Neural progenitor cell (in vitro differentiated cells): ENCODE results near the gene RTN4RL1.

Source experiments
- EZH2phosphoT487 ChIP-seq: fragments of 200-600 bp; sonication (generic); IDR thresholded peaks from 2 replicates; pipeline ENCODE4 v1.6.1; 2017; ENCODE audit warnings: antibody characterized with exemption
- TF ChIP-seq, protein P1 (sequence below): fragments of 200-600 bp; sonication (generic); IDR thresholded peaks from 2 replicates; pipeline ENCODE4 v1.5.1; 2017; ENCODE audit warnings: antibody characterized with exemption, mild to moderate bottlenecking

DNA sequence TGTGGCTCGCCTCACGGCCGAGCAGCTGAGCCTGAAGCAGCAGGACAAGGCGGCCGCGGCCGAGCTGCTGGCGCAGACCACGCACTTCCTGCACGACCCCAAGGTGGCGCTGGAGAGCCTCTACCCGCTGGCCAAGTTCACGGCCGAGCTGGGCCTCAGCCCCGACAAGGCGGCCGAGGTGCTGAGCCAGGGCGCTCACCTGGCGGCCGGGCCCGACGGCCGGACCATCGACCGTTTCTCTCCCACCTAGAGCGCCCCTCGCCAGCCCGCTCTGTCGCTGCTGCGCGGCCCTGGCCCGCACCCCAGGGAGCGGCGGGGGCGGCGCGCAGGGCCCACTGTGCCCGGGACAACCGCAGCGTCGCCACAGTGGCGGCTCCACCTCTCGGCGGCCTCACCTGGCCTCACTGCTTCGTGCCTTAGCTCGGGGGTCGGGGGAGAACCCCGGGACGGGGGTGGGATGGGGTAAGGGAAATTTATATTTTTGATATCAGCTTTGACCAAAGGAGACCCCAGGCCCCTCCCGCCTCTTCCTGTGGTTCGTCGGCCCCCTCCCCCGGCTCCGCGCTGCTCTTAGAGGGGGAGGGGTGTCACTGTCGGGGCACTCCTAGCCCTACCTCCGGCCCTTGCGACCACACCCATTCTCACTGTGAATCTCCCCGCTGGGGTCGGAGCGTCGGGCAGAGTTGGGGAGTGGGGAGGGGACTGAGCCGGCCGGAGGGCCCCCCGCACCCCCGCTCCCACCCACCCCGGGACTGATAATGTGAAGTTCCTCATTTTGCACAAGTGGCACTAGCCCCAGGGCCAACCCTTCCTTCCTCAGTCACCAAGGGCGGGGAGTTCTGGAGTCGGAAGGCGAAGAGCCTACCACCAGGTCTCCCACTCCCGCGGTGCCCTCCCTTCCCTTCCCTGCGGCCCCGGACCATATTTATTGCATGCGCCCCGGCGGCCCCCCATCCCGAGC is 33.7 kb upstream of the RTN4RL1 start:
- TF ChIP-seq, protein P1, sequence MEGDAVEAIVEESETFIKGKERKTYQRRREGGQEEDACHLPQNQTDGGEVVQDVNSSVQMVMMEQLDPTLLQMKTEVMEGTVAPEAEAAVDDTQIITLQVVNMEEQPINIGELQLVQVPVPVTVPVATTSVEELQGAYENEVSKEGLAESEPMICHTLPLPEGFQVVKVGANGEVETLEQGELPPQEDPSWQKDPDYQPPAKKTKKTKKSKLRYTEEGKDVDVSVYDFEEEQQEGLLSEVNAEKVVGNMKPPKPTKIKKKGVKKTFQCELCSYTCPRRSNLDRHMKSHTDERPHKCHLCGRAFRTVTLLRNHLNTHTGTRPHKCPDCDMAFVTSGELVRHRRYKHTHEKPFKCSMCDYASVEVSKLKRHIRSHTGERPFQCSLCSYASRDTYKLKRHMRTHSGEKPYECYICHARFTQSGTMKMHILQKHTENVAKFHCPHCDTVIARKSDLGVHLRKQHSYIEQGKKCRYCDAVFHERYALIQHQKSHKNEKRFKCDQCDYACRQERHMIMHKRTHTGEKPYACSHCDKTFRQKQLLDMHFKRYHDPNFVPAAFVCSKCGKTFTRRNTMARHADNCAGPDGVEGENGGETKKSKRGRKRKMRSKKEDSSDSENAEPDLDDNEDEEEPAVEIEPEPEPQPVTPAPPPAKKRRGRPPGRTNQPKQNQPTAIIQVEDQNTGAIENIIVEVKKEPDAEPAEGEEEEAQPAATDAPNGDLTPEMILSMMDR = peak; percentile 55
- TF ChIP-seq EZH2phosphoT487 = peak; percentile 91
